Measurements from ENCODE around the gene SPDEF.

Gene SPDEF

GRCh38 chr6:34565722-34566137 is 9.6 kb upstream of the SPDEF start:
- FAIRE-seq (no peak), DNase-seq (ENCODE audit: insufficient read length, low spot score) (no peak)

GRCh38 chr6:34564181-34564580 is 8.1 kb upstream of the SPDEF start:
- no peak for DNase-seq (ENCODE audit: insufficient read length, low spot score)
- no peak for FAIRE-seq

GRCh38 chr6:34563513-34563870 is 7.4 kb upstream of the SPDEF start:
- DNase-seq (ENCODE audit: insufficient read length, low spot score) (no peak), FAIRE-seq (no peak)

- no peak for DNase-seq (ENCODE audit: insufficient read length, low spot score)
- no peak for FAIRE-seq
These were observed 6.9 kb upstream of the SPDEF start for GRCh38 chr6:34562861-34563512.

- DNase-seq (ENCODE audit: insufficient read length, low spot score) (no peak), FAIRE-seq (no peak)
These were observed 6.2 kb upstream of the SPDEF start for GRCh38 chr6:34562350-34562749.

GRCh38 chr6:34561227-34561530 is 5.0 kb upstream of the SPDEF start:
- DNase-seq (ENCODE audit: insufficient read length, low spot score), result no peak
- no peak for FAIRE-seq

GRCh38 chr6:34560366-34561226 is 4.5 kb upstream of the SPDEF start:
- FAIRE-seq (no peak), DNase-seq (ENCODE audit: insufficient read length, low spot score) (no peak)

- no peak for FAIRE-seq
- DNase-seq (ENCODE audit: insufficient read length, low spot score), result no peak
These were observed 3.7 kb upstream of the SPDEF start for GRCh38 chr6:34559651-34560365.

GRCh38 chr6:34558172-34558714 is 2.1 kb upstream of the SPDEF start:
- DNase-seq (ENCODE audit: insufficient read length, low spot score) (no peak), FAIRE-seq (no peak)

GRCh38 chr6:34557228-34557627 is 1.1 kb upstream of the SPDEF start:
- DNase-seq (ENCODE audit: insufficient read length, low spot score) (no peak), FAIRE-seq (no peak)

GRCh38 chr6:34556493-34556892 is 364 bp upstream of the SPDEF start:
- no peak for DNase-seq (ENCODE audit: insufficient read length, low spot score)
- no peak for FAIRE-seq

- no peak for FAIRE-seq
- no peak for DNase-seq (ENCODE audit: insufficient read length, low spot score)
These were observed 801 bp downstream of the SPDEF start for GRCh38 chr6:34555328-34555727.

GRCh38 chr6:34555007-34555322 is 1.2 kb downstream of the SPDEF start:
- no peak for FAIRE-seq
- DNase-seq (ENCODE audit: insufficient read length, low spot score), result no peak

- FAIRE-seq (no peak), DNase-seq (ENCODE audit: insufficient read length, low spot score) (no peak)
These were observed 1.7 kb downstream of the SPDEF start for GRCh38 chr6:34554291-34555006.

GRCh38 chr6:34553750-34554149 is 2.4 kb downstream of the SPDEF start:
- FAIRE-seq (no peak), DNase-seq (ENCODE audit: insufficient read length, low spot score) (no peak)

- FAIRE-seq (no peak), DNase-seq (ENCODE audit: insufficient read length, low spot score) (no peak)
These were observed 3.0 kb downstream of the SPDEF start for GRCh38 chr6:34553146-34553545.

GRCh38 chr6:34552620-34553019 is 3.5 kb downstream of the SPDEF start:
- no peak for DNase-seq (ENCODE audit: insufficient read length, low spot score)
- no peak for FAIRE-seq

GRCh38 chr6:34551720-34552119 is 4.4 kb downstream of the SPDEF start:
- no peak for DNase-seq (ENCODE audit: insufficient read length, low spot score)
- FAIRE-seq, result no peak

- FAIRE-seq (no peak), DNase-seq (ENCODE audit: insufficient read length, low spot score) (no peak)
These were observed 6.3 kb downstream of the SPDEF start for GRCh38 chr6:34549804-34550202.

- DNase-seq (ENCODE audit: insufficient read length, low spot score) (no peak), FAIRE-seq (no peak)
These were observed 6.9 kb downstream of the SPDEF start for GRCh38 chr6:34549026-34549803.

Data from GM19239 (cell line).